IMR-90 (cell line): ENCODE measurements around the gene RAB11FIP4. TPM values are rescaled to one million over a fixed set of nuclear protein-coding genes. Genes with fewer than 3 reads are reported as not detected.

Experiments used
- ATAC-seq: fragments of 200-7000 bp; cut with Tn5 transposase; 2 replicates; pipeline ENCODE4 v1.9.1; 2020; ENCODE audit warnings: low read depth, mild to moderate bottlenecking, moderate library complexity
- BruUV-seq: library from RNA; stranded (reverse); fragments of 400-500 nt; replicated peaks from 2 replicates; lab custom pipeline; 2021; lab: Mats Ljungman, UMichigan
- CTCF ChIA-PET: fragments of 300-600 bp; formaldehyde crosslinking; extraction: SDS; loops from one replicate; lab custom pipeline; 2021; ENCODE audit warnings: antibody characterized with exemption; lab: Yijun Ruan, JAX
- POLR2A ChIA-PET: fragments of 300-600 bp; sonication (Branson Sonifier 250); formaldehyde crosslinking; loops from one replicate; lab custom pipeline; 2022; ENCODE audit warnings: antibody characterized with exemption; ENCODE audit not compliant: unreplicated experiment; lab: Charles Lee
- DNase-seq: peaks from one replicate; pipeline ENCODE4 v3.0.0; 2013
- H2AFZ ChIP-seq: replicated peaks from 2 replicates; pipeline ENCODE3; 2013; ENCODE audit warnings: low read length, mild to moderate bottlenecking; ENCODE audit not compliant: poor library complexity
- H2AK5ac ChIP-seq: 2 replicates; pipeline ENCODE4 v1.6.1; 2013; ENCODE audit warnings: low read depth, low read length, inconsistent platforms
- H2AK9ac ChIP-seq: replicated peaks from 2 replicates; pipeline ENCODE3; 2013; ENCODE audit warnings: mild to moderate bottlenecking, low read depth, low read length, moderate library complexity; ENCODE audit not compliant: poor library complexity
- H2BK120ac ChIP-seq: 2 replicates; pipeline ENCODE4 v1.6.1; 2013; ENCODE audit warnings: low read depth, low read length, inconsistent platforms
- H2BK15ac ChIP-seq: 3 replicates; pipeline ENCODE4 v1.6.1; 2013; ENCODE audit warnings: low read depth, low read length, inconsistent platforms
- H2BK20ac ChIP-seq: 2 replicates; pipeline ENCODE4 v1.6.1; 2013; ENCODE audit warnings: low read depth, mild to moderate bottlenecking, inconsistent platforms, low read length, moderate library complexity
- H2BK5ac ChIP-seq: 2 replicates; pipeline ENCODE4 v1.6.1; 2013; ENCODE audit warnings: mild to moderate bottlenecking, low read depth, low read length, inconsistent platforms; ENCODE audit not compliant: poor library complexity, severe bottlenecking
- H3K14ac ChIP-seq: replicated peaks from 2 replicates; pipeline ENCODE4 v1.6.1; 2013; ENCODE audit warnings: low read depth, low read length, inconsistent platforms
- H3K18ac ChIP-seq: 2 replicates; pipeline ENCODE4 v1.6.1; 2013; ENCODE audit warnings: low read depth, low read length, control low read depth
- H3K23ac ChIP-seq: 2 replicates; pipeline ENCODE4 v1.6.1; 2013; ENCODE audit warnings: low read depth, low read length, inconsistent platforms
- H3K27ac ChIP-seq: 2 replicates; pipeline ENCODE4 v1.5.1; 2013; ENCODE audit warnings: mild to moderate bottlenecking, control low read depth, low read length; ENCODE audit not compliant: insufficient read depth
- H3K27me3 ChIP-seq: 2 replicates; pipeline ENCODE4 v1.6.1; 2013; ENCODE audit warnings: low read length; ENCODE audit not compliant: control insufficient read depth, insufficient read depth
- H3K36me3 ChIP-seq: 2 replicates; pipeline ENCODE4 v1.6.1; 2013; ENCODE audit warnings: low read length, mixed read lengths; ENCODE audit not compliant: control insufficient read depth, insufficient read depth
- H3K4ac ChIP-seq: 2 replicates; pipeline ENCODE4 v1.6.1; 2013; ENCODE audit warnings: low read depth, low read length, inconsistent platforms
- H3K4me1 ChIP-seq: 2 replicates; pipeline ENCODE4 v1.6.1; 2013; ENCODE audit warnings: low read length, mixed read lengths; ENCODE audit not compliant: control insufficient read depth, insufficient read depth
- H3K4me2 ChIP-seq: 2 replicates; pipeline ENCODE4 v1.6.1; 2013; ENCODE audit warnings: low read depth, mild to moderate bottlenecking, control low read depth, low read length, moderate library complexity
- H3K4me3 ChIP-seq: 2 replicates; pipeline ENCODE4 v1.5.1; 2013; ENCODE audit warnings: low read depth, mild to moderate bottlenecking, control low read depth, low read length, moderate library complexity; ENCODE audit not compliant: insufficient read depth
- H3K56ac ChIP-seq: 2 replicates; pipeline ENCODE4 v1.6.1; 2013; ENCODE audit warnings: low read length, inconsistent platforms; ENCODE audit not compliant: insufficient read depth; ENCODE audit errors: extremely low read depth
- H3K79me1 ChIP-seq, 2 experiments: 2 replicates each; pipeline ENCODE4 v1.6.1; 2013; ENCODE audit warnings: low read length in 2 of 2, inconsistent platforms in 1 of 2, low read depth in 1 of 2
- H3K9ac ChIP-seq: 2 replicates; pipeline ENCODE4 v1.6.1; 2013; ENCODE audit warnings: low read depth, low read length, control low read depth
- H3K9me1 ChIP-seq: 2 replicates; pipeline ENCODE4 v1.6.1; 2013; ENCODE audit warnings: low read length, inconsistent platforms; ENCODE audit not compliant: insufficient read depth
- H3K9me3 ChIP-seq: 2 replicates; pipeline ENCODE4 v1.6.1; 2013; ENCODE audit warnings: low read length; ENCODE audit not compliant: control insufficient read depth, insufficient read depth
- H4K20me1 ChIP-seq: 2 replicates; pipeline ENCODE4 v1.6.1; 2013; ENCODE audit warnings: low read length, inconsistent platforms; ENCODE audit not compliant: insufficient read depth
- H4K5ac ChIP-seq: 2 replicates; pipeline ENCODE4 v1.6.1; 2013; ENCODE audit warnings: mild to moderate bottlenecking, low read depth, low read length, control low read depth
- H4K8ac ChIP-seq, 2 experiments: 2 replicates each; pipeline ENCODE4 v1.6.1; 2013; ENCODE audit warnings: low read depth in 2 of 2, low read length in 2 of 2, control low read depth in 1 of 2, inconsistent platforms in 1 of 2
- H4K91ac ChIP-seq: 2 replicates; pipeline ENCODE4 v1.6.1; 2013; ENCODE audit warnings: low read depth, low read length, inconsistent platforms; ENCODE audit not compliant: insufficient read depth
- BHLHE40 ChIP-seq: fragments of 150-350 bp; IDR thresholded peaks from 2 replicates; pipeline ENCODE4 v1.6.1; 2016; ENCODE audit warnings: mild to moderate bottlenecking, low read depth, low read length
- CEBPB ChIP-seq: IDR thresholded peaks from 2 replicates; pipeline ENCODE4 v1.6.1; 2012; ENCODE audit warnings: low read depth, low read length, improper control_type of control experiment
- CHD1 ChIP-seq: IDR thresholded peaks from 2 replicates; pipeline ENCODE4 v1.6.1; 2012; ENCODE audit warnings: low read depth, low read length, improper control_type of control experiment
- FOS ChIP-seq: fragments of 150-350 bp; IDR thresholded peaks from 2 replicates; pipeline ENCODE4 v1.6.1; 2016; ENCODE audit warnings: low read depth, low read length
- MAZ ChIP-seq: IDR thresholded peaks from 2 replicates; pipeline ENCODE4 v1.6.1; 2012; ENCODE audit warnings: low read depth, mild to moderate bottlenecking, low read length, improper control_type of control experiment, moderate library complexity, borderline replicate concordance
- MXI1 ChIP-seq: IDR thresholded peaks from 2 replicates; pipeline ENCODE4 v1.6.1; 2012; ENCODE audit warnings: low read depth, mild to moderate bottlenecking, low read length, moderate library complexity, borderline replicate concordance
- POLR2A ChIP-seq: IDR thresholded peaks from 2 replicates; pipeline ENCODE4 v1.6.1; 2012; ENCODE audit warnings: mild to moderate bottlenecking, low read depth, low read length
- RFX5 ChIP-seq: IDR thresholded peaks from 2 replicates; pipeline ENCODE4 v1.8.0; 2012; ENCODE audit warnings: low read depth, mild to moderate bottlenecking, low read length, moderate library complexity
- SMC3 ChIP-seq: fragments of 150-350 bp; IDR thresholded peaks from 2 replicates; pipeline ENCODE4 v1.6.1; 2016; ENCODE audit warnings: low read depth, mild to moderate bottlenecking, antibody characterized with exemption, low read length, moderate library complexity
- WGBS, 2 experiments: methylation state at CpG; one replicate each; pipeline versions ENCODE4 v1.1.5 to v1.1.7; 2013; ENCODE audit warnings: missing lambda C conversion rate in 2 of 2; ENCODE audit not compliant: insufficient read length in 1 of 2; ENCODE audit errors: extremely low coverage in 2 of 2; 5-methylcytosine and 5-hydroxymethylcytosine counted together
- dilution Hi-C: fragments of 300-500 bp; cut with HindIII; formaldehyde crosslinking; loops from one replicate; pipeline ENCODE4 v1.14.3; 2018; ENCODE audit warnings: low sequenced_read_pairs; ENCODE audit not compliant: unreplicated experiment
- in situ Hi-C: fragments of 300-500 bp; cut with MboI; formaldehyde crosslinking; loops from 3 replicates; pipeline ENCODE4 v1.14.3; 2019; ENCODE audit warnings: low sequenced_read_pairs, inconsistent platforms, mixed read lengths
- intact Hi-C: fragments of 100-400 bp; cut with micrococcal nuclease; formaldehyde crosslinking; loops from 2 replicates; pipeline ENCODE4 v1.10.0; 2022
- polyA plus RNA-seq, 3 experiments: library from polyadenylated mRNA; depleted of rRNA; stranded (reverse); fragments of >200 nt; gene quantifications; 2 replicates each; pipeline ENCODE4 v1.2.3, GENCODE V29; 2012; ENCODE audit warnings: low replicate concordance in 1 of 3
- total RNA-seq: library from RNA; depleted of rRNA; stranded (reverse); fragments of >200 nt; gene quantifications from 2 replicates; pipeline ENCODE4 v1.2.3, GENCODE V29; 2012
- TF ChIP-seq, protein P1 (sequence below): fragments of 150-350 bp; IDR thresholded peaks from 2 replicates; pipeline ENCODE4 v1.6.1; 2016; ENCODE audit warnings: low read depth, mild to moderate bottlenecking, low read length, moderate library complexity, borderline replicate concordance
- TF ChIP-seq, protein P2 (sequence below): conservative IDR thresholded peaks from 2 replicates; pipeline ENCODE4 v1.5.1; 2012; ENCODE audit warnings: mild to moderate bottlenecking, low read depth, low read length, improper control_type of control experiment

The RAB11FIP4 gene
- total and polyA plus RNA-seq, 2 of the 4 experiments (the other 2 are of a cell fraction): 0.68 to 1.1 TPM

DNA sequence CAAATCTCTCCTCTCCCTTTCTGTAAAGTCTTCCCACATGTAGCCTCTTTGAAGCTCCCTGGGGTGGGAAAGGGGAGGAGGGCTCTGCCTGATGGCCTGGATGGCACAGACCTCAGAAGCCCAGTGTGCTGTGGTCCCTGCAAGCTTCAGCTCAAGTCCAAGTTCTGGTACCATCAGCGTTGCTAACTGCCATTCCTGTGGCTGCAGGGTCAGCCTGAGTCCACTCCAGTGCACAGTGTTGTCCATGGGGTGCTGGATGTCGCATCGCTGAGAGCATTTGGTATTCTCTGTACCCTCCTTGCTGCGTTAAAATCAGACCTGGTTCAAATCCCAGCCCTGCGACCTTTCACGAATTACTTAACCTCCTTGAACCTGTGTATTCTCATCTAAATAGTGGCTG is 105.1 kb downstream of the RAB11FIP4 start:
- Histone ChIP-seq H2BK20ac (no peak overlapping the region), H3K56ac (no peak overlapping the region), H3K27ac (no peak overlapping the region), H3K79me1 (no peaks in the 10 kb centered on the region), H2AK5ac (no peak overlapping the region), H2AK9ac (no peak overlapping the region), H2BK15ac (no peak overlapping the region), H3K4me3 (no peak overlapping the region), H2BK120ac (no peak overlapping the region), H3K14ac (no peak overlapping the region), H3K9me1 (no peaks in the 10 kb centered on the region; the same call in 1 of the 2 replicates), H4K8ac (no peak overlapping the region), H3K27me3 (peaks cover 67% of the 10 kb centered on the region), H3K18ac (no peak overlapping the region), H4K5ac (no peak overlapping the region), H3K4me2 (no peak overlapping the region), H4K91ac (no peak overlapping the region), H3K9me3 (no peaks in the 10 kb centered on the region), H3K36me3 (no peaks in the 10 kb centered on the region), H2AFZ (peak overlapping the region; percentile 38), H3K4me1 (no peaks in the 10 kb centered on the region), H2BK5ac (no peak overlapping the region), H4K20me1 (no peaks in the 10 kb centered on the region), H3K23ac (no peak overlapping the region), H3K4ac (no peak overlapping the region), H3K9ac (no peak overlapping the region)
- TF ChIP-seq POLR2A: no peak
- no peak for TF ChIP-seq RFX5
- TF ChIP-seq SMC3: no peak
- no peak for TF ChIP-seq MXI1
- no peak for TF ChIP-seq FOS
- TF ChIP-seq BHLHE40: no peak
- no peak for TF ChIP-seq MAZ
- TF ChIP-seq, protein P1, sequence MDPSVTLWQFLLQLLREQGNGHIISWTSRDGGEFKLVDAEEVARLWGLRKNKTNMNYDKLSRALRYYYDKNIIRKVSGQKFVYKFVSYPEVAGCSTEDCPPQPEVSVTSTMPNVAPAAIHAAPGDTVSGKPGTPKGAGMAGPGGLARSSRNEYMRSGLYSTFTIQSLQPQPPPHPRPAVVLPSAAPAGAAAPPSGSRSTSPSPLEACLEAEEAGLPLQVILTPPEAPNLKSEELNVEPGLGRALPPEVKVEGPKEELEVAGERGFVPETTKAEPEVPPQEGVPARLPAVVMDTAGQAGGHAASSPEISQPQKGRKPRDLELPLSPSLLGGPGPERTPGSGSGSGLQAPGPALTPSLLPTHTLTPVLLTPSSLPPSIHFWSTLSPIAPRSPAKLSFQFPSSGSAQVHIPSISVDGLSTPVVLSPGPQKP: no peak
- TF ChIP-seq, protein P2, sequence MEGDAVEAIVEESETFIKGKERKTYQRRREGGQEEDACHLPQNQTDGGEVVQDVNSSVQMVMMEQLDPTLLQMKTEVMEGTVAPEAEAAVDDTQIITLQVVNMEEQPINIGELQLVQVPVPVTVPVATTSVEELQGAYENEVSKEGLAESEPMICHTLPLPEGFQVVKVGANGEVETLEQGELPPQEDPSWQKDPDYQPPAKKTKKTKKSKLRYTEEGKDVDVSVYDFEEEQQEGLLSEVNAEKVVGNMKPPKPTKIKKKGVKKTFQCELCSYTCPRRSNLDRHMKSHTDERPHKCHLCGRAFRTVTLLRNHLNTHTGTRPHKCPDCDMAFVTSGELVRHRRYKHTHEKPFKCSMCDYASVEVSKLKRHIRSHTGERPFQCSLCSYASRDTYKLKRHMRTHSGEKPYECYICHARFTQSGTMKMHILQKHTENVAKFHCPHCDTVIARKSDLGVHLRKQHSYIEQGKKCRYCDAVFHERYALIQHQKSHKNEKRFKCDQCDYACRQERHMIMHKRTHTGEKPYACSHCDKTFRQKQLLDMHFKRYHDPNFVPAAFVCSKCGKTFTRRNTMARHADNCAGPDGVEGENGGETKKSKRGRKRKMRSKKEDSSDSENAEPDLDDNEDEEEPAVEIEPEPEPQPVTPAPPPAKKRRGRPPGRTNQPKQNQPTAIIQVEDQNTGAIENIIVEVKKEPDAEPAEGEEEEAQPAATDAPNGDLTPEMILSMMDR: no peak
- TF ChIP-seq CHD1: no peak
- TF ChIP-seq CEBPB: no peak
- no TSS peak for BruUV-seq
- CTCF ChIA-PET: no interaction called here
- ATAC-seq (no peak), DNase-seq (no peak)
- intact Hi-C loops (no loop called here), in situ Hi-C loops (no loop called here), dilution Hi-C loops (no loop called here)
- POLR2A ChIA-PET: no interaction called here
- 63% methylated on average over 4 of the region's 6 CpGs; no CpG with 5 or more reads in 1 of the 2 experiments for WGBS, 2 experiments
